ENCODE measurements around the gene SCAMP2.
"Not testable (repeated sequence)": the region's sequence is repeated elsewhere in the genome, so short reads cannot be mapped to it uniquely, and the experiment has no call there.

The SCAMP2 gene, protein sequence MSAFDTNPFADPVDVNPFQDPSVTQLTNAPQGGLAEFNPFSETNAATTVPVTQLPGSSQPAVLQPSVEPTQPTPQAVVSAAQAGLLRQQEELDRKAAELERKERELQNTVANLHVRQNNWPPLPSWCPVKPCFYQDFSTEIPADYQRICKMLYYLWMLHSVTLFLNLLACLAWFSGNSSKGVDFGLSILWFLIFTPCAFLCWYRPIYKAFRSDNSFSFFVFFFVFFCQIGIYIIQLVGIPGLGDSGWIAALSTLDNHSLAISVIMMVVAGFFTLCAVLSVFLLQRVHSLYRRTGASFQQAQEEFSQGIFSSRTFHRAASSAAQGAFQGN

DNA sequence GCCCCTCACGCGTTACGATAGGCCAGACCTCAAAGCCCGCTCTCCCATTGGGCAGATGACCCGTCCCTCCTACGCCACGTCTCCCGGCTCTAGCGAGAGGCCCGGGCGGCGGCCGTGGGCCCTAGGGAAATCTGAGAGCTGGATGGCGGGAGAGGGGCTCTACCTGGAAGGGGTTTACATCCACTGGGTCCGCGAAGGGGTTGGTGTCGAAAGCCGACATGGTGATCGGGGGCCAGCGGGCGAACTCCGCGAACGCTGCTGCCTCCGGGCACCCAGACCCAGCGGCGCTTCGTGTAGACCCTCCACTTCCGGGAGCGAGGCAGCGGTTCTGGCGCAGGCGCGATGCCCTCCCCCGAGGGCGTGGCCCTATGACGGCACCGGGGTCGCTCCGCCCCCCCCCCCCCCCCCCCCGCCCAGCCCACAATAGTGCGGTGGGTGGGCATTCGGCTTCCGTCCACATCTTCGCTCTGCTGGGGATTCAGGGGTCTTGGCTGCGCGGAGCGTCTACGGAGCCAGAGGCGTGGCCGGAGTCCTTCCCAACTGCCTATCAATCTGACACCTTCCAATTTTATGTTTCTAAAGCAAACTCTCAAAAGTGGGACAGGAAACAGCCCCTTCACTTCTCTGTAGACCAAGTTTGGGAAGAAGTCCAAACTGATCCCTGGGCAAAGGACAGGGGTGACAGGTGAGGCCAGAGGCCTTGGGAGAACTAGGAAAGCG is at the start of gene SCAMP2:
SCAMP2 (minus strand) TSS at position 330 of the 720 bp plus-strand sequence; CDS start at position 220, 110 bp downstream.
- Histone ChIP-seq H3K27ac (ENCODE audit: low read depth, low read length) (peak within 1 kb of the TSS; percentile 85), H3K9me3 (ENCODE audit: control insufficient read depth in 5 of 5, low read length in 5 of 5) (no peaks in the 10 kb centered on the region), H3K9ac (ENCODE audit: low read length in 5 of 5) (peak within 1 kb of the TSS; percentile 59 to 95 (median 91)), H3K27me3 (ENCODE audit: control insufficient read depth in 5 of 5, insufficient read depth in 4 of 5, low read length in 5 of 5) (no peaks in the 10 kb centered on the region), H3K4me3 (ENCODE audit: low read depth in 1 of 5, low read length in 5 of 5) (peak within 1 kb of the TSS; percentile 90 to 95 (median 94)), H3K4me1 (ENCODE audit: control insufficient read depth in 5 of 5, insufficient read depth in 5 of 5, low read length in 5 of 5) (peaks cover 10 to 52% (median 46%) of the 10 kb centered on the region in 5 donors), H3K36me3 (ENCODE audit: control insufficient read depth in 5 of 5, insufficient read depth in 5 of 5, low read length in 5 of 5) (no peaks in the 10 kb centered on the region)

GRCh38 chr15:74920456-74920855 is 47.3 kb upstream of the SCAMP2 start:
- Histone ChIP-seq H3K9me3 (ENCODE audit: control insufficient read depth in 5 of 5, low read length in 5 of 5) (no peaks in the 10 kb centered on the region), H3K36me3 (ENCODE audit: control insufficient read depth in 5 of 5, insufficient read depth in 5 of 5, low read length in 5 of 5) (peaks cover 25 to 77% (median 59%) of the 10 kb centered on the region in 5 donors), H3K4me3 (ENCODE audit: low read depth in 1 of 5, low read length in 5 of 5) (no peak overlapping the region), H3K27ac (ENCODE audit: low read depth, low read length) (no peak overlapping the region), H3K4me1 (ENCODE audit: control insufficient read depth in 5 of 5, insufficient read depth in 5 of 5, low read length in 5 of 5) (no peaks in the 10 kb centered on the region), H3K27me3 (ENCODE audit: control insufficient read depth in 5 of 5, insufficient read depth in 4 of 5, low read length in 5 of 5) (no peaks in the 10 kb centered on the region), H3K9ac (ENCODE audit: low read length in 5 of 5) (no peak overlapping the region)

DNA sequence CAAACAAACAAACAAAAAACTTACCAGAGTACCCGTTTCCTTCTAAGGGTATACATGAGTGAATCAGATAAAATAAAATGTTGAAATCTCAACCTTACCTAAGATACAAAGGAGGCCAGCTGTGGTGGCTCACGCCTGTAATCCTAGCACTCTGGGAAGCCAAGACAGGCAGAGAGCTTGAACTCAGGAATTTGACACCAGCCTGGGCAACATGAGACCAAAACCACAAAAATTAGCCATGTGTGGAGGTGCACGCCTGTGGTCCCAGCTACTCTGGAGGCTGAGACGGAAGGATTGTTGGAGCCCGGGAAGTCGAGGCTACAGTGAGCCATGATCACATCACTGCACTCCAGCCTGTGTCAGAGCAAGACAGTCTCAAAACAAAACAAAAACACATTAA is 44.5 kb upstream of the SCAMP2 start:
- Histone ChIP-seq H3K27me3 (ENCODE audit: control insufficient read depth in 5 of 5, insufficient read depth in 4 of 5, low read length in 5 of 5) (no peaks in the 10 kb centered on the region), H3K4me3 (ENCODE audit: low read depth in 1 of 5, low read length in 5 of 5) (no peak overlapping the region), H3K4me1 (ENCODE audit: control insufficient read depth in 5 of 5, insufficient read depth in 5 of 5, low read length in 5 of 5) (peaks cover 0 to 3% (median 0%) of the 10 kb centered on the region in 5 donors), H3K9ac (ENCODE audit: low read length in 5 of 5) (no peak overlapping the region), H3K36me3 (ENCODE audit: control insufficient read depth in 5 of 5, insufficient read depth in 5 of 5, low read length in 5 of 5) (peaks cover 19 to 74% (median 55%) of the 10 kb centered on the region in 5 donors), H3K27ac (ENCODE audit: low read depth, low read length) (no peak overlapping the region), H3K9me3 (ENCODE audit: control insufficient read depth in 5 of 5, low read length in 5 of 5) (no peaks in the 10 kb centered on the region)

GRCh38 chr15:74913799-74914198 is 40.6 kb upstream of the SCAMP2 start:
- not testable (repeated sequence) for H3K27ac ChIP-seq (ENCODE audit: low read depth, low read length); H3K27me3 ChIP-seq (ENCODE audit: control insufficient read depth in 5 of 5, insufficient read depth in 4 of 5, low read length in 5 of 5); H3K9ac ChIP-seq (ENCODE audit: low read length in 5 of 5); H3K4me3 ChIP-seq (ENCODE audit: low read depth in 1 of 5, low read length in 5 of 5); H3K4me1 ChIP-seq (ENCODE audit: control insufficient read depth in 5 of 5, insufficient read depth in 5 of 5, low read length in 5 of 5); H3K9me3 ChIP-seq (ENCODE audit: control insufficient read depth in 5 of 5, low read length in 5 of 5)
- peaks cover 4 to 51% (median 33%) of the 10 kb centered on the region in 5 donors for H3K36me3 ChIP-seq (ENCODE audit: control insufficient read depth in 5 of 5, insufficient read depth in 5 of 5, low read length in 5 of 5)

- H3K27me3 ChIP-seq (ENCODE audit: control insufficient read depth in 5 of 5, insufficient read depth in 4 of 5, low read length in 5 of 5), result no peaks in the 10 kb centered on the region
- H3K9ac ChIP-seq (ENCODE audit: low read length in 5 of 5), result peak overlapping the region in 1 of 5 donors; percentile 19
- peaks cover 0 to 43% (median 26%) of the 10 kb centered on the region in 5 donors for H3K36me3 ChIP-seq (ENCODE audit: control insufficient read depth in 5 of 5, insufficient read depth in 5 of 5, low read length in 5 of 5)
Observed at GRCh38 chr15:74913041-74913440, 39.9 kb upstream of the SCAMP2 start.

DNA sequence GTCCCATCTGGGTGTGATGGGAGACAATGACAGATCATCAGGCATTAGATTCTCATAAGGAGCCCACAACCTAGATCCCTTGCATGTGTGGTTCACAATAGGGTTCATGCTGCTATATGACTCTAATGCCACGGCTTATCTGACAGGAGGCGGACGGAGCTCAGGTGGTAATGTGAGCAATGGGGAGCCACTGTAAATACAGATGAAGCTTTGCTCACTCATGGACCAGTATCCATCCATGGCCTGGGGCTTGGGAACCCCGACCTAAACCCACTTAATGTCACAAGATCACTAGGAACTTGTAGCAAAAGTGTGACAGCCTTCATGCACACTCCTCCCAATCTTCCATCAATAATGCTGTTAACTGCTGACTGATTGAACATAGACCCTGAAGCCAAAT is 35.5 kb upstream of the SCAMP2 start:
- H3K27me3 ChIP-seq (ENCODE audit: control insufficient read depth in 5 of 5, insufficient read depth in 4 of 5, low read length in 5 of 5), result no peaks in the 10 kb centered on the region
- no peak overlapping the region for H3K27ac ChIP-seq (ENCODE audit: low read depth, low read length)
- no peaks in the 10 kb centered on the region for H3K9me3 ChIP-seq (ENCODE audit: control insufficient read depth in 5 of 5, low read length in 5 of 5)
- H3K9ac ChIP-seq (ENCODE audit: low read length in 5 of 5), result no peak overlapping the region
- no peak overlapping the region for H3K4me3 ChIP-seq (ENCODE audit: low read depth in 1 of 5, low read length in 5 of 5)
- peaks cover 5 to 33% (median 30%) of the 10 kb centered on the region in 5 donors for H3K4me1 ChIP-seq (ENCODE audit: control insufficient read depth in 5 of 5, insufficient read depth in 5 of 5, low read length in 5 of 5)
- H3K36me3 ChIP-seq (ENCODE audit: control insufficient read depth in 5 of 5, insufficient read depth in 5 of 5, low read length in 5 of 5), result peaks cover 3 to 32% (median 20%) of the 10 kb centered on the region in 5 donors

More at GRCh38 chr15:74913041-74913440, 39.9 kb upstream of the SCAMP2 start:
- H3K4me3 ChIP-seq (ENCODE audit: low read depth in 1 of 5, low read length in 5 of 5), result no peak overlapping the region
- H3K27ac ChIP-seq (ENCODE audit: low read depth, low read length), result no peak overlapping the region
- peaks cover 0 to 3% (median 0%) of the 10 kb centered on the region in 5 donors for H3K4me1 ChIP-seq (ENCODE audit: control insufficient read depth in 5 of 5, insufficient read depth in 5 of 5, low read length in 5 of 5)
- no peaks in the 10 kb centered on the region for H3K9me3 ChIP-seq (ENCODE audit: control insufficient read depth in 5 of 5, low read length in 5 of 5)

- Histone ChIP-seq H3K9me3 (ENCODE audit: control insufficient read depth in 5 of 5, low read length in 5 of 5) (no peaks in the 10 kb centered on the region), H3K9ac (ENCODE audit: low read length in 5 of 5) (peak overlapping the region; percentile 68 to 97 (median 94)), H3K4me3 (ENCODE audit: low read depth in 1 of 5, low read length in 5 of 5) (peak overlapping the region; percentile 73 to 92 (median 79)), H3K4me1 (ENCODE audit: control insufficient read depth in 5 of 5, insufficient read depth in 5 of 5, low read length in 5 of 5) (peaks cover 5 to 37% (median 34%) of the 10 kb centered on the region in 5 donors), H3K27me3 (ENCODE audit: control insufficient read depth in 5 of 5, insufficient read depth in 4 of 5, low read length in 5 of 5) (no peaks in the 10 kb centered on the region), H3K27ac (ENCODE audit: low read depth, low read length) (peak overlapping the region; percentile 99), H3K36me3 (ENCODE audit: control insufficient read depth in 5 of 5, insufficient read depth in 5 of 5, low read length in 5 of 5) (peaks cover 3 to 33% (median 29%) of the 10 kb centered on the region in 5 donors)
Observed at GRCh38 chr15:74907163-74907870, 34.2 kb upstream of the SCAMP2 start.

DNA sequence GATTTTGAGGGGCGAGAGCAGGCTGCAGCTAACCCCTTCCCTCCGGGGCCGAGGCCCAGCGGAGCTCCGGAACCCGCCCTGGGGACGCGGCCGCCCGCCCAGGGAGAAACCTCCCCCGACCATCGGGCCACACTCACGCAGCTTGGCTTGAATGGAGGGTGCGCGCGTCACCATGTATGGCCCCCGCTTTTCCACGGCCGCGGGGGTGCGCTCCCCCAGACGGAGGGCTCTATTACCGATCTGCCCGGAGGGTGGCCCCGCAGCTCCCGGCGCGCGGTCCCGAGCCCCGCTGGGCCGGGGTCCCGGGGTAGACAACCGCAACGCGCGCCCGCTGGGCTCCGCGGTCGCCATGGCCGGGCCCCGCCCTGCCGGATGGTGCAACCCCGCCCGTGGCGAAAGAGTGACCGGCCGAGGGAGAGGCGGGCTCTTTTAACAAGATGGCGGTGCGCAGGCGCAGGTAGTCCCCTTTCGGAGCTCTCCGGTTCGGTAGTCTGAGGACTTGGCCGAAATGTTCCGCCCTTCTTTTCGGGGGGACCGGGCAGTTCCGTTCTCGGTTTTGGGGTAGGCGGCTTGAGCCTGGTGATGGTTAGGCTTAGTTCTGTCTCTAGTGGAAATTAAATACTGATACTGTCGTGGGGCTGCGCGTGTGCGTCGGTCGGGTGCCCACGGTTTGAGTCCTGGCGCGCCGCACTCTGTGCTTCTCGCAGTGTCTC is 33.4 kb upstream of the SCAMP2 start, which contains the start of gene FAM219B:
FAM219B (minus strand) TSS at position 402 of the 713 bp plus-strand sequence; CDS start at position 351, 51 bp downstream.
- Histone ChIP-seq H3K4me3 (ENCODE audit: low read depth in 1 of 5, low read length in 5 of 5) (peak within 1 kb of the TSS; percentile 73 to 94 (median 84)), H3K4me1 (ENCODE audit: control insufficient read depth in 5 of 5, insufficient read depth in 5 of 5, low read length in 5 of 5) (peaks cover 5 to 44% (median 41%) of the 10 kb centered on the region in 5 donors), H3K27ac (ENCODE audit: low read depth, low read length) (peak within 1 kb of the TSS; percentile 99), H3K27me3 (ENCODE audit: control insufficient read depth in 5 of 5, insufficient read depth in 4 of 5, low read length in 5 of 5) (no peaks in the 10 kb centered on the region), H3K9me3 (ENCODE audit: control insufficient read depth in 5 of 5, low read length in 5 of 5) (no peaks in the 10 kb centered on the region), H3K36me3 (ENCODE audit: control insufficient read depth in 5 of 5, insufficient read depth in 5 of 5, low read length in 5 of 5) (peaks cover 5 to 34% (median 29%) of the 10 kb centered on the region in 5 donors), H3K9ac (ENCODE audit: low read length in 5 of 5) (peak within 1 kb of the TSS; percentile 90 to 97 (median 95))

GRCh38 chr15:74906067-74906449 is 32.9 kb upstream of the SCAMP2 start:
- H3K9me3 ChIP-seq (ENCODE audit: control insufficient read depth in 5 of 5, low read length in 5 of 5), result no peaks in the 10 kb centered on the region
- H3K4me3 ChIP-seq (ENCODE audit: low read depth in 1 of 5, low read length in 5 of 5), result peak overlapping the region; percentile 73 to 94 (median 84)
- H3K27me3 ChIP-seq (ENCODE audit: control insufficient read depth in 5 of 5, insufficient read depth in 4 of 5, low read length in 5 of 5), result no peaks in the 10 kb centered on the region
- H3K4me1 ChIP-seq (ENCODE audit: control insufficient read depth in 5 of 5, insufficient read depth in 5 of 5, low read length in 5 of 5), result peaks cover 5 to 50% (median 46%) of the 10 kb centered on the region in 5 donors
- H3K36me3 ChIP-seq (ENCODE audit: control insufficient read depth in 5 of 5, insufficient read depth in 5 of 5, low read length in 5 of 5), result peaks cover 5 to 34% (median 26%) of the 10 kb centered on the region in 5 donors
- H3K27ac ChIP-seq (ENCODE audit: low read depth, low read length), result peak overlapping the region; percentile 99
- peak overlapping the region; percentile 90 to 97 (median 95) for H3K9ac ChIP-seq (ENCODE audit: low read length in 5 of 5)
